Mesenchymal stem cell (in vitro differentiated cells and primary cell): ENCODE data around the gene COG3.

ENCODE experiments used
- DNase-seq: peaks from one replicate; pipeline ENCODE4 v3.0.0-alpha.2; 2013
- H2AFZ ChIP-seq: one replicate; pipeline ENCODE4 v1.6.1; 2013; ENCODE audit warnings: low read depth, mild to moderate bottlenecking, control low read depth, inconsistent platforms, low read length, moderate library complexity
- H2AK5ac ChIP-seq: 2 replicates; pipeline ENCODE4 v1.6.1; 2013; ENCODE audit warnings: low read length, moderate library complexity, mild to moderate bottlenecking, inconsistent platforms; ENCODE audit not compliant: severe bottlenecking
- H2BK120ac ChIP-seq: one replicate; pipeline ENCODE4 v1.6.1; 2013; ENCODE audit warnings: low read depth, mild to moderate bottlenecking, inconsistent platforms, low read length, moderate library complexity
- H2BK12ac ChIP-seq, 2 experiments: one replicate each; pipeline ENCODE4 v1.6.1; 2013; ENCODE audit warnings: inconsistent platforms in 2 of 2, low read length in 2 of 2, mild to moderate bottlenecking in 2 of 2, moderate library complexity in 2 of 2, control low read depth in 1 of 2
- H2BK15ac ChIP-seq: one replicate; pipeline ENCODE4 v1.6.1; 2013; ENCODE audit warnings: mild to moderate bottlenecking, low read depth, inconsistent platforms; ENCODE audit not compliant: poor library complexity, severe bottlenecking
- H2BK5ac ChIP-seq: 2 replicates; pipeline ENCODE4 v1.6.1; 2013; ENCODE audit warnings: low read depth, mild to moderate bottlenecking, low read length, control low read depth, inconsistent platforms; ENCODE audit not compliant: poor library complexity, severe bottlenecking
- H3K14ac ChIP-seq, 2 experiments: one replicate each; pipeline ENCODE4 v1.6.1; 2013; ENCODE audit warnings: inconsistent platforms in 2 of 2, low read length in 2 of 2, control low read depth in 1 of 2, mild to moderate bottlenecking in 1 of 2, moderate library complexity in 1 of 2
- H3K18ac ChIP-seq, 2 experiments: one replicate each; pipeline ENCODE4 v1.6.1; 2013; ENCODE audit warnings: inconsistent platforms in 2 of 2, low read length in 2 of 2, control low read depth in 1 of 2, low read depth in 1 of 2, mild to moderate bottlenecking in 1 of 2
- H3K23ac ChIP-seq, 2 experiments: one replicate each; pipeline ENCODE4 v1.6.1; 2013; ENCODE audit warnings: inconsistent platforms in 2 of 2, low read length in 2 of 2, mild to moderate bottlenecking in 2 of 2, moderate library complexity in 2 of 2, control low read depth in 1 of 2
- H3K27ac ChIP-seq: 2 replicates; pipeline ENCODE4 v1.5.1; 2013; ENCODE audit warnings: mild to moderate bottlenecking, moderate library complexity, low read length, control low read depth, inconsistent platforms; ENCODE audit not compliant: poor library complexity, severe bottlenecking
- H3K27me3 ChIP-seq, 2 experiments: 2 replicates each; pipeline versions ENCODE4 v1.6.1 to v1.7.0; 2013; ENCODE audit warnings: low read length in 2 of 2, mild to moderate bottlenecking in 2 of 2, moderate library complexity in 2 of 2, control low read depth in 1 of 2, inconsistent platforms in 1 of 2; ENCODE audit not compliant: control insufficient read depth in 1 of 2, insufficient read depth in 1 of 2
- H3K36me3 ChIP-seq, 2 experiments: 2 replicates each; pipeline versions ENCODE4 v1.6.1 to v1.7.0; 2013; ENCODE audit warnings: low read length in 2 of 2, control low read depth in 1 of 2, inconsistent platforms in 1 of 2, low read depth in 1 of 2, mild to moderate bottlenecking in 1 of 2; ENCODE audit not compliant: insufficient read depth in 2 of 2, control insufficient read depth in 1 of 2
- H3K4ac ChIP-seq, 2 experiments: one replicate each; pipeline ENCODE4 v1.6.1; 2013; ENCODE audit warnings: inconsistent platforms in 2 of 2, low read length in 2 of 2, mild to moderate bottlenecking in 2 of 2, moderate library complexity in 2 of 2, control low read depth in 1 of 2, low read depth in 1 of 2
- H3K4me1 ChIP-seq: 2 replicates; pipeline ENCODE4 v1.6.1; 2013; ENCODE audit warnings: low read depth, low read length, control low read depth; ENCODE audit not compliant: control insufficient read depth, insufficient read depth
- H3K4me2 ChIP-seq: 2 replicates; pipeline ENCODE4 v1.6.1; 2013; ENCODE audit warnings: low read length, mild to moderate bottlenecking, inconsistent platforms; ENCODE audit not compliant: poor library complexity, severe bottlenecking
- H3K4me3 ChIP-seq, 2 experiments: 2 replicates each; pipeline versions ENCODE4 v1.5.1 to v1.7.0; 2013; ENCODE audit warnings: low read length in 2 of 2, mild to moderate bottlenecking in 2 of 2, control low read depth in 1 of 2, low read depth in 1 of 2; ENCODE audit not compliant: insufficient read depth in 1 of 2
- H3K79me1 ChIP-seq: replicated peaks from 2 replicates; pipeline ENCODE4 v1.6.1; 2013; ENCODE audit warnings: mild to moderate bottlenecking, control low read depth, low read length, inconsistent platforms; ENCODE audit not compliant: poor library complexity, severe bottlenecking
- H3K9ac ChIP-seq: 2 replicates; pipeline ENCODE4 v1.7.0; 2013; ENCODE audit warnings: mild to moderate bottlenecking, low read length, moderate library complexity
- H3K9me3 ChIP-seq: 2 replicates; pipeline ENCODE4 v1.7.0; 2013; ENCODE audit warnings: mild to moderate bottlenecking, low read length; ENCODE audit not compliant: control insufficient read depth
- H4K8ac ChIP-seq: one replicate; pipeline ENCODE4 v1.6.1; 2013; ENCODE audit warnings: inconsistent platforms, mild to moderate bottlenecking, low read length, moderate library complexity
- H4K91ac ChIP-seq: one replicate; pipeline ENCODE4 v1.6.1; 2013; ENCODE audit warnings: mild to moderate bottlenecking, low read length, inconsistent platforms
- WGBS: methylation state at CpG from one replicate; pipeline ENCODE4 v1.1.7; 2013; ENCODE audit warnings: mixed read lengths; 5-methylcytosine and 5-hydroxymethylcytosine counted together

Gene COG3

DNA sequence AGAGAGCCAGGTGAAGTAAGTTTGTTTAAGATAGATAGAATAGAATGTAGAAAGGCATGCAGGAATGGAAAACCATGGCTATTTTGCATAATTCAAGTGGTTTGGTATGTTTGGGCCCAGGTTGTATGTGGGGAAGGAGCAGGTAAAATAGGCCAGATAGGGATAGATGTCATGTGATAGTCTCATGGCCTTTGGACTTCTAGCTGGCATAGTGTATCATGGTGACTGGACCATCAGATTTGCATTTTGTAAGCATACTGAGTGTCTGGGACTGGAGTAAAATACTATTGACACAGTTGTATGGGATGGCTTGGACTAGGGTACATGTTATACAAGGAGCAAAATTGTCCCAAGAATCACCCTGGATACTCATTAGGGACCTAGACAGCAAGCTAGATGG lies 38.9 kb downstream of the COG3 start:
- peaks cover 28 to 70% of the 10 kb centered on the region in 2 experiments for H3K36me3 ChIP-seq
- no peak for DNase-seq
- H4K91ac ChIP-seq: no peak overlapping the region
- no peak overlapping the region for H3K14ac ChIP-seq
- H3K4me3 ChIP-seq: no peak overlapping the region
- no peak overlapping the region for H3K4me2 ChIP-seq
- H2BK12ac ChIP-seq: no peak overlapping the region
- H3K79me1 ChIP-seq: peaks cover 36% of the 10 kb centered on the region
- no peak overlapping the region for H3K18ac ChIP-seq
- no peak overlapping the region for H2BK120ac ChIP-seq
- H3K4me1 ChIP-seq: peaks cover 5% of the 10 kb centered on the region
- H2AFZ ChIP-seq: no peak overlapping the region
- no peak overlapping the region for H3K27ac ChIP-seq
- H3K4ac ChIP-seq: no peak overlapping the region
- H2BK15ac ChIP-seq: no peak overlapping the region
- no peak overlapping the region for H2BK5ac ChIP-seq
- H4K8ac ChIP-seq: no peak overlapping the region
- H3K23ac ChIP-seq: no peak overlapping the region
- H3K9ac ChIP-seq: no peak overlapping the region
- H3K27me3 ChIP-seq: no peaks in the 10 kb centered on the region
- H2AK5ac ChIP-seq: no peak overlapping the region
- no peaks in the 10 kb centered on the region for H3K9me3 ChIP-seq

DNA sequence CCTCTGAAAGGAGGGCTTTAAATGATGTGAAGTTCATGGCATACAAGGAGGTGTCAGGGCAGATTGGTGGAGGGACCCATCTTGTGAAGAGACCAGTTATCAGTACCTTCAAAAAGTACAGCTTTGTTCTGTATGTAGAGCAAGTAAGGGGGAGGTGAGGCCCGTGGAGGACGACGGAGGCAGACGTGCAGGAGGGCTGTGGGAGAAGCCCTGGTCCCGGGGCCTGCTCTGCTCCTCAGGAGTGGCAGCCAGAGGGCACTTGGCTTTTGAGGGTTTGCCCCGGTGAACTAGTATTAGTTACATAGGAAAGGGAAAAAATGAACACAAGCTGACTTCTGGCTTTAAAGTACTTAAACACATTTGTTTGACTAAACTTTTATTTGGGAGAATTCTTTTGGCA lies 42.1 kb downstream of the COG3 start:
- Histone ChIP-seq H2BK120ac (no peak overlapping the region), H3K4me3 (no peak overlapping the region), H3K18ac (no peak overlapping the region), H3K79me1 (peaks cover 33% of the 10 kb centered on the region), H3K23ac (no peak overlapping the region), H3K9ac (no peak overlapping the region), H4K91ac (no peak overlapping the region), H3K14ac (no peak overlapping the region), H2AK5ac (no peak overlapping the region), H2BK12ac (no peak overlapping the region), H3K27ac (no peak overlapping the region), H2BK5ac (no peak overlapping the region), H2BK15ac (peak overlapping the region; percentile 84), H3K4me1 (peaks cover 1% of the 10 kb centered on the region), H4K8ac (peak overlapping the region; percentile 36), H3K27me3 (no peaks in the 10 kb centered on the region), H3K4ac (no peak overlapping the region), H2AFZ (no peak overlapping the region), H3K9me3 (no peaks in the 10 kb centered on the region), H3K36me3 (peaks cover 29 to 86% of the 10 kb centered on the region in 2 experiments), H3K4me2 (no peak overlapping the region)
- WGBS: 92% methylated on average over 5 of the region's 6 CpGs
- DNase-seq: no peak

- H3K4ac ChIP-seq: no peak overlapping the region
- H2BK15ac ChIP-seq: no peak overlapping the region
- H2BK120ac ChIP-seq: no peak overlapping the region
- H3K9me3 ChIP-seq: no peaks in the 10 kb centered on the region
- no peak overlapping the region for H4K91ac ChIP-seq
- H3K4me1 ChIP-seq: peaks cover 1% of the 10 kb centered on the region
- H3K27me3 ChIP-seq: no peaks in the 10 kb centered on the region
- no peak overlapping the region for H3K4me2 ChIP-seq
- peaks cover 31 to 83% of the 10 kb centered on the region in 2 experiments for H3K36me3 ChIP-seq
- H2AK5ac ChIP-seq: no peak overlapping the region
- H2BK5ac ChIP-seq: no peak overlapping the region
- H3K14ac ChIP-seq: no peak overlapping the region
- no peak overlapping the region for H3K27ac ChIP-seq
- 99% methylated on average over 5 of the region's 7 CpGs for WGBS
- no peak overlapping the region for H3K4me3 ChIP-seq
- no peak overlapping the region for H4K8ac ChIP-seq
- no peak overlapping the region for H3K23ac ChIP-seq
- DNase-seq: no peak
- no peak overlapping the region for H3K18ac ChIP-seq
- H2BK12ac ChIP-seq: no peak overlapping the region
- no peak overlapping the region for H3K9ac ChIP-seq
- no peak overlapping the region for H2AFZ ChIP-seq
- H3K79me1 ChIP-seq: peaks cover 24% of the 10 kb centered on the region
These were observed 44.0 kb downstream of the COG3 start for GRCh38 chr13:45508776-45509175.

- no peak overlapping the region for H3K9ac ChIP-seq
- no peak overlapping the region for H2BK12ac ChIP-seq
- no peaks in the 10 kb centered on the region for H3K9me3 ChIP-seq
- H3K36me3 ChIP-seq: peaks cover 31 to 88% of the 10 kb centered on the region in 2 experiments
- H4K91ac ChIP-seq: no peak overlapping the region
- H3K27me3 ChIP-seq: no peaks in the 10 kb centered on the region
- no peak overlapping the region for H2BK120ac ChIP-seq
- peaks cover 18% of the 10 kb centered on the region for H3K79me1 ChIP-seq
- no peak overlapping the region for H2BK5ac ChIP-seq
- H2BK15ac ChIP-seq: no peak overlapping the region
- no peak overlapping the region for H3K27ac ChIP-seq
- H3K14ac ChIP-seq: no peak overlapping the region
- 95% methylated on average over 3 of the region's 3 CpGs for WGBS
- no peak overlapping the region for H3K4me3 ChIP-seq
- no peak overlapping the region for H3K4me2 ChIP-seq
- no peak overlapping the region for H2AFZ ChIP-seq
- no peak overlapping the region for H3K18ac ChIP-seq
- H3K23ac ChIP-seq: no peak overlapping the region
- H3K4me1 ChIP-seq: peaks cover 1% of the 10 kb centered on the region
- no peak for DNase-seq
- no peak overlapping the region for H4K8ac ChIP-seq
- H2AK5ac ChIP-seq: no peak overlapping the region
- no peak overlapping the region for H3K4ac ChIP-seq
These were observed 45.9 kb downstream of the COG3 start for GRCh38 chr13:45510672-45511071.
